H1 (cell line): ENCODE data around the gene PRR35. TPM values are rescaled to one million over a fixed set of nuclear protein-coding genes. Genes with fewer than 3 reads are reported as not detected.

ENCODE experiments used
- CTCF ChIA-PET: fragments of 300-600 bp; sonication (Branson Sonifier 250); formaldehyde crosslinking; loops from one replicate; lab custom pipeline; 2021; ENCODE audit not compliant: partially characterized antibody; lab: Charles Lee
- POLR2A ChIA-PET: fragments of 300-600 bp; sonication (Branson Sonifier 250); formaldehyde crosslinking; loops from one replicate; lab custom pipeline; 2021; ENCODE audit warnings: inconsistent platforms; ENCODE audit not compliant: partially characterized antibody; lab: Charles Lee
- DNase-seq, 2 experiments: peaks; one replicate each; pipeline versions ENCODE4 v3.0.0 to v3.0.0-alpha.2; 2010 to 2022; ENCODE audit warnings: low spot score in 2 of 2, low read depth in 1 of 2, mixed read lengths in 1 of 2
- FAIRE-seq: peaks from 2 replicates; lab custom pipeline; 2011; peaks lifted over from hg19 to GRCh38; lab: Jason Lieb, UNC
- H2AFZ ChIP-seq: 2 replicates; pipeline ENCODE4 v1.8.1; 2012; ENCODE audit warnings: low read length, inconsistent platforms
- H2AK5ac ChIP-seq: 2 replicates; pipeline ENCODE4 v1.6.1; 2013; ENCODE audit warnings: low read depth, low read length
- H2BK120ac ChIP-seq: replicated peaks from 2 replicates; pipeline ENCODE3; 2013; ENCODE audit warnings: low read depth, low read length, inconsistent platforms
- H2BK12ac ChIP-seq: 2 replicates; pipeline ENCODE4 v1.6.1; 2013; ENCODE audit warnings: low read depth, low read length
- H2BK15ac ChIP-seq: 2 replicates; pipeline ENCODE4 v1.6.1; 2013; ENCODE audit warnings: low read length
- H2BK20ac ChIP-seq: 2 replicates; pipeline ENCODE4 v1.6.1; 2013; ENCODE audit warnings: low read length
- H2BK5ac ChIP-seq: 2 replicates; pipeline ENCODE4 v1.6.1; 2013; ENCODE audit warnings: low read depth, low read length
- H3K14ac ChIP-seq: 2 replicates; pipeline ENCODE4 v1.6.1; 2013; ENCODE audit warnings: inconsistent platforms; ENCODE audit not compliant: insufficient read length
- H3K18ac ChIP-seq: 2 replicates; pipeline ENCODE4 v1.6.1; 2013; ENCODE audit warnings: low read length; ENCODE audit errors: extremely low read depth
- H3K23ac ChIP-seq: 2 replicates; pipeline ENCODE4 v1.6.1; 2013; ENCODE audit warnings: inconsistent platforms; ENCODE audit not compliant: insufficient read length
- H3K23me2 ChIP-seq: 2 replicates; pipeline ENCODE4 v1.6.1; 2013; ENCODE audit warnings: low read depth, low read length
- H3K27ac ChIP-seq: 2 replicates; pipeline ENCODE4 v1.6.1; 2011; ENCODE audit warnings: low read depth, low read length, inconsistent platforms
- H3K27me3 ChIP-seq, 4 experiments: replicated peaks in 1 of 4; 1 replicate in 1 of 4; 2 replicates in 3 of 4; pipeline versions ENCODE4 v1.6.1 to v1.8.1; 2011 to 2013; ENCODE audit warnings: low read length in 3 of 4, mild to moderate bottlenecking in 3 of 4, inconsistent platforms in 2 of 4, mixed read lengths in 2 of 4, moderate library complexity in 1 of 4; ENCODE audit not compliant: control insufficient read depth in 3 of 4, insufficient read depth in 3 of 4; ENCODE audit errors: extremely low read depth in 1 of 4
- H3K36me3 ChIP-seq, 4 experiments: 2 replicates each; pipeline versions ENCODE4 v1.6.1 to v1.8.1; 2011 to 2013; ENCODE audit warnings: mild to moderate bottlenecking in 4 of 4, low read length in 3 of 4, moderate library complexity in 2 of 4, control low read depth in 1 of 4, inconsistent platforms in 1 of 4; ENCODE audit not compliant: insufficient read depth in 4 of 4, control insufficient read depth in 2 of 4
- H3K4ac ChIP-seq: replicated peaks from 2 replicates; pipeline ENCODE3; 2013; ENCODE audit warnings: low read length, low read depth, mixed read lengths, inconsistent platforms; ENCODE audit not compliant: insufficient read length
- H3K4me1 ChIP-seq, 4 experiments: replicated peaks in 1 of 4; 1 replicate in 1 of 4; 2 replicates in 3 of 4; pipeline versions ENCODE4 v1.6.1 to v1.8.1; 2011 to 2013; ENCODE audit warnings: low read length in 3 of 4, inconsistent platforms in 2 of 4, mixed read lengths in 1 of 4; ENCODE audit not compliant: insufficient read depth in 4 of 4, control insufficient read depth in 3 of 4
- H3K4me2 ChIP-seq, 2 experiments: 2 replicates each; pipeline versions ENCODE4 v1.6.1 to v1.8.1; 2011 to 2013; ENCODE audit warnings: low read depth in 2 of 2, low read length in 2 of 2, control low read depth in 1 of 2, inconsistent platforms in 1 of 2, mild to moderate bottlenecking in 1 of 2; ENCODE audit not compliant: insufficient read depth in 1 of 2
- H3K4me3 ChIP-seq, 4 experiments: fragments of 200-600, 300-600 bp in 1 of 4; sonication (generic), shearing (Covaris generic), sonication (Bioruptor Twin) in 1 of 4; 2 replicates each; pipeline versions ENCODE4 v1.5.1 to v1.8.1; 2011 to 2016; ENCODE audit warnings: low read length in 4 of 4, low read depth in 3 of 4, control low read depth in 2 of 4, inconsistent platforms in 2 of 4, mild to moderate bottlenecking in 2 of 4, mixed read lengths in 1 of 4, moderate library complexity in 1 of 4; ENCODE audit not compliant: insufficient read depth in 2 of 4; ENCODE audit errors: extremely low read depth in 1 of 4
- H3K56ac ChIP-seq: replicated peaks from 2 replicates; pipeline ENCODE3; 2013; ENCODE audit warnings: low read depth, mild to moderate bottlenecking, mixed read lengths, low read length, inconsistent platforms; ENCODE audit not compliant: insufficient read length
- H3K79me1 ChIP-seq: 2 replicates; pipeline ENCODE4 v1.6.1; 2013; ENCODE audit warnings: low read depth, low read length, control low read depth
- H3K79me2 ChIP-seq, 2 experiments: 2 replicates each; pipeline versions ENCODE4 v1.6.1 to v1.8.1; 2012 to 2013; ENCODE audit warnings: low read length in 2 of 2, mild to moderate bottlenecking in 2 of 2, inconsistent platforms in 1 of 2; ENCODE audit not compliant: insufficient read depth in 2 of 2, control insufficient read depth in 1 of 2
- H3K9ac ChIP-seq, 4 experiments: replicated peaks in 1 of 4; 1 replicate in 1 of 4; 2 replicates in 3 of 4; pipeline versions ENCODE4 v1.6.1 to v1.8.1; 2011 to 2013; ENCODE audit warnings: low read depth in 3 of 4, low read length in 3 of 4, control low read depth in 2 of 4, mild to moderate bottlenecking in 2 of 4, moderate library complexity in 2 of 4, inconsistent platforms in 1 of 4; ENCODE audit errors: extremely low read depth in 1 of 4
- H3K9me3 ChIP-seq, 2 experiments: 2 replicates each; pipeline versions ENCODE4 v1.6.1 to v1.8.1; 2012 to 2013; ENCODE audit warnings: mild to moderate bottlenecking in 2 of 2, moderate library complexity in 2 of 2, control low read depth in 1 of 2, inconsistent platforms in 1 of 2, low read depth in 1 of 2, low read length in 1 of 2, mixed read lengths in 1 of 2; ENCODE audit not compliant: insufficient read depth in 2 of 2
- H4K20me1 ChIP-seq, 2 experiments: replicated peaks in 1 of 2; 2 replicates each; pipeline versions ENCODE3 to v1.8.1; 2011 to 2013; ENCODE audit warnings: inconsistent platforms in 2 of 2, low read length in 2 of 2, mild to moderate bottlenecking in 1 of 2; ENCODE audit not compliant: insufficient read depth in 2 of 2, control insufficient read depth in 1 of 2
- H4K5ac ChIP-seq: 2 replicates; pipeline ENCODE4 v1.6.1; 2013; ENCODE audit warnings: low read length, low read depth, mixed read lengths, inconsistent platforms; ENCODE audit not compliant: insufficient read length
- H4K8ac ChIP-seq: 2 replicates; pipeline ENCODE4 v1.8.0; 2013; ENCODE audit warnings: mild to moderate bottlenecking, moderate library complexity, low read length, inconsistent platforms; ENCODE audit not compliant: insufficient read depth; ENCODE audit errors: extremely low read depth
- H4K91ac ChIP-seq: replicated peaks from 2 replicates; pipeline ENCODE3; 2013; ENCODE audit warnings: low read length, mixed read lengths, inconsistent platforms; ENCODE audit not compliant: insufficient read length
- POLR2AphosphoS5 ChIP-seq: IDR thresholded peaks from 2 replicates; pipeline ENCODE4 v1.6.1; 2011; ENCODE audit warnings: low read depth, low read length
- SP1 ChIP-seq: IDR thresholded peaks from 2 replicates; pipeline ENCODE4 v1.6.1; 2011; ENCODE audit warnings: low read depth, low read length
- TAF1 ChIP-seq: IDR thresholded peaks from 2 replicates; pipeline ENCODE4 v1.6.1; 2011; ENCODE audit warnings: mild to moderate bottlenecking, low read depth, low read length
- WGBS, 2 experiments: shearing (Covaris generic) in 1 of 2; methylation state at CpG; one replicate each; pipeline versions ENCODE4 v1.1.6 to v1.1.7; 2013 to 2015; ENCODE audit warnings: low lambda C conversion rate in 2 of 2, mixed read lengths in 2 of 2, inconsistent platforms in 1 of 2, low coverage in 1 of 2, missing lambda C conversion rate in 1 of 2; ENCODE audit not compliant: insufficient replicate concordance in 2 of 2, insufficient coverage in 1 of 2, insufficient read length in 1 of 2; ENCODE audit errors: extremely low coverage in 1 of 2, missing lambda C conversion rate in 1 of 2; 5-methylcytosine and 5-hydroxymethylcytosine counted together
- polyA plus RNA-seq, 7 experiments: library from polyadenylated mRNA; depleted of rRNA in 3 of 7; stranded (reverse) in 5 of 7; unstranded in 2 of 7; fragments of >200 nt in 5 of 7; fragments of 200-250 nt in 2 of 7; gene quantifications; 1 replicate in 5 of 7; 2 replicates in 1 of 7; 4 replicates in 1 of 7; pipeline versions ENCODE4 v1.2.1 to v1.2.3, GENCODE V29; 2011 to 2013; ENCODE audit warnings: missing spikeins in 2 of 7, mixed read lengths in 2 of 7
- total RNA-seq: library from RNA; stranded (reverse); fragmentation: NEBNext Ultra II Directional; extraction: Animal tissue kit (Norgen Biotek cat#: 25700); gene quantifications from 2 replicates; pipeline ENCODE4 v1.2.1, GENCODE V29; 2021

Gene PRR35
- total and polyA plus RNA-seq, 2 of the 8 experiments (the other 6 are each of a cell fraction or from before 2014, with no cell fraction given): 0.38 to 0.50 TPM

DNA sequence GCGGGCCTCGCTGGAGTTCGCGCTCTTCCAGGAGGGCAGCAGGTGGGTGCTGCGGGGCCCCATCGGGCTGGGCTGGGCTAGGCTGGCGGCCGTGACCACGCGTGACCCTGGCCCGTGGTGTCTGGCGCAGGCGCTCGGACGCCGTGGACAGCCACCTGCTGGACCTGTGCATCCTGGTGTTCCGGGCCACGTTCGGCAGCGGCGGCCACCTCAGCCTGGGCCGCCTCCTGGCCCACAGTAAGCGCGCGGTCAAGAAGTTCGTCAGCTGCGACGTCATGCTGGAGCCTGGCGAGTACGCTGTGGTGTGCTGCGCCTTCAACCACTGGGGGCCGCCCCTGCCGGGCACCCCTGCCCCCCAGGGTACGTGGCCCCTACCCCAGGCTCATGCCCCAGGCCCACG is 8.0 kb upstream of the PRR35 start:
- no peak overlapping the region for H2BK15ac ChIP-seq
- no peak overlapping the region for H3K14ac ChIP-seq
- no peak overlapping the region for H2AFZ ChIP-seq
- no peaks in the 10 kb centered on the region for H3K4me1 ChIP-seq
- H2BK5ac ChIP-seq: no peak overlapping the region
- H3K4me3 ChIP-seq: no peak overlapping the region
- no peak for DNase-seq
- no peak overlapping the region for H3K18ac ChIP-seq
- ChIA-PET CTCF (interaction anchor here (0.6 to 0.9 kb wide), 2 partner anchors 14 to 54 kb away, joined by 3 to 4 read pairs; partner anchors contain the start of gene NHLRC4), POLR2A (interaction anchor here (0.7 kb wide), 1 partner anchor 11 kb away, joined by 3 read pairs; no protein-coding TSS in a partner anchor)
- H3K79me1 ChIP-seq: no peaks in the 10 kb centered on the region
- H2AK5ac ChIP-seq: no peak overlapping the region
- H3K23ac ChIP-seq: no peak overlapping the region
- H2BK120ac ChIP-seq: no peak overlapping the region
- no peak overlapping the region for H4K91ac ChIP-seq
- no peak overlapping the region for H3K4ac ChIP-seq
- H4K5ac ChIP-seq: no peak overlapping the region
- H3K79me2 ChIP-seq: no peaks in the 10 kb centered on the region
- H3K27me3 ChIP-seq: no peaks in the 10 kb centered on the region
- TF ChIP-seq POLR2AphosphoS5: no peak
- no peak for TF ChIP-seq SP1
- TF ChIP-seq TAF1: no peak
- H2BK20ac ChIP-seq: no peak overlapping the region
- no peak overlapping the region for H3K56ac ChIP-seq
- no peaks in the 10 kb centered on the region for H3K23me2 ChIP-seq
- H2BK12ac ChIP-seq: no peak overlapping the region
- peaks cover 2 to 6% of the 10 kb centered on the region in 2 experiments for H4K20me1 ChIP-seq
- H3K9me3 ChIP-seq: no peaks in the 10 kb centered on the region
- H3K27ac ChIP-seq: no peak overlapping the region
- H3K9ac ChIP-seq: no peak overlapping the region
- FAIRE-seq: no peak
- H4K8ac ChIP-seq: no peak overlapping the region; the same call in 1 of the 2 replicates
- peaks cover 0 to 32% (median 2%) of the 10 kb centered on the region in 4 experiments; a peak in 1 of 8 replicates for H3K36me3 ChIP-seq
- H3K4me2 ChIP-seq: no peak overlapping the region
- WGBS, 2 experiments: 94% methylated on average over 27 of the region's 35 CpGs; no CpG with 5 or more reads in 1 of the 2 experiments
